Ishikawa (cell line): ENCODE results near the gene ZMAT3.
A peak's percentile ranks its signal among the peaks of the same experiment; 100 is the strongest.

Experiments
- CEBPB ChIP-seq: IDR thresholded peaks from 2 replicates; pipeline ENCODE4 v1.6.1; 2012
- CREB1 ChIP-seq: IDR thresholded peaks from 2 replicates; pipeline ENCODE4 v1.6.1; 2012; ENCODE audit warnings: low read depth
- EP300 ChIP-seq: IDR thresholded peaks from 2 replicates; pipeline ENCODE4 v1.6.1; 2012; ENCODE audit warnings: borderline replicate concordance
- NFIC ChIP-seq: IDR thresholded peaks from 2 replicates; pipeline ENCODE4 v1.6.1; 2012
- RAD21 ChIP-seq: IDR thresholded peaks from 2 replicates; pipeline ENCODE4 v1.6.1; 2012; ENCODE audit warnings: low read depth
- TAF1 ChIP-seq: IDR thresholded peaks from 2 replicates; pipeline ENCODE4 v1.6.1; 2012; ENCODE audit warnings: low read depth, mild to moderate bottlenecking
- TCF12 ChIP-seq: IDR thresholded peaks from 2 replicates; pipeline ENCODE4 v1.6.1; 2012; ENCODE audit warnings: low read depth
- TEAD4 ChIP-seq: IDR thresholded peaks from 2 replicates; pipeline ENCODE4 v1.6.1; 2012
- YY1 ChIP-seq: IDR thresholded peaks from 2 replicates; pipeline ENCODE4 v1.6.1; 2012; ENCODE audit warnings: low read depth
- TF ChIP-seq, protein P1 (sequence below): IDR thresholded peaks from 2 replicates; pipeline ENCODE4 v1.6.1; 2012
- TF ChIP-seq, protein P2 (sequence below): IDR thresholded peaks from 2 replicates; pipeline ENCODE4 v1.6.1; 2012

DNA sequence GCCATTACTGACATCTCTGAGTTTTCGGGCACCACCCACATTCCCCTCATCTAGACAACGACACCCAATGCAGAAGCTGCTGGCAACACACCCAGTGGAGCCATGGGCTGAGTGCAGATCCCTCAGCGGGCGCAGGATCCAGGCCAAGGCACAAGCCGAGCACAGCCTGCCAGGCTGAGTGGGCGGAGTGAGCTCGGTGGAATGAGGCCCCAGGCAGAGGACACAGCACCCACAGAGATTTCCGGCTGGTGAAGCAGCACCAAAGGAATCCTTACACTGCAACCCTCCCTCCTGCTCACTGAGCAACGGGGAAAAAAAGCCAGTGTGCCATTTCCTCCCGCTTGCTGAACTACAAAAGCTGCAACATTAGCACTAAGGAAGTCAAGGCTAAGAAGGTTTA, 34.3 kb downstream of the ZMAT3 start:
- TF ChIP-seq YY1 (peak; percentile 69), RAD21 (0 out of 2 replicates have a peak, but pooled peaks have one; percentile 13), TCF12 (peak; percentile 89), NFIC (peak; percentile 86), TEAD4 (peak; percentile 83), TAF1 (0 out of 2 replicates have a peak, but pooled peaks have one; percentile 46), CEBPB (0 out of 2 replicates have a peak, but pooled peaks have one; percentile 42), EP300 (peak; percentile 72; the same call in 1 of the 2 replicates), CREB1 (no peak)
- TF ChIP-seq, protein P1, sequence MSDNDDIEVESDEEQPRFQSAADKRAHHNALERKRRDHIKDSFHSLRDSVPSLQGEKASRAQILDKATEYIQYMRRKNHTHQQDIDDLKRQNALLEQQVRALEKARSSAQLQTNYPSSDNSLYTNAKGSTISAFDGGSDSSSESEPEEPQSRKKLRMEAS, result peak; percentile 83
- TF ChIP-seq, protein P2, sequence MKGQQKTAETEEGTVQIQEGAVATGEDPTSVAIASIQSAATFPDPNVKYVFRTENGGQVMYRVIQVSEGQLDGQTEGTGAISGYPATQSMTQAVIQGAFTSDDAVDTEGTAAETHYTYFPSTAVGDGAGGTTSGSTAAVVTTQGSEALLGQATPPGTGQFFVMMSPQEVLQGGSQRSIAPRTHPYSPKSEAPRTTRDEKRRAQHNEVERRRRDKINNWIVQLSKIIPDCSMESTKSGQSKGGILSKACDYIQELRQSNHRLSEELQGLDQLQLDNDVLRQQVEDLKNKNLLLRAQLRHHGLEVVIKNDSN, result peak; percentile 45; the same call in 1 of the 2 replicates
